NCI-H510A (cell line): ENCODE results near the gene PIAS3.
"Not testable (repeated sequence)": the region's sequence is repeated elsewhere in the genome, so short reads cannot be mapped to it uniquely, and the experiment has no call there.

Source experiments
- DNase-seq: peaks from one replicate; lab custom pipeline; 2025; lab: John Stamatoyannopoulos, UW

Gene PIAS3

GRCh38 chr1:145823565-145824498 is 35.0 kb downstream of the PIAS3 start, which contains the start of the genes POLR3C and RNF115:
POLR3C (plus strand) TSS chr1:145824200; CDS start chr1:145825777, 1,577 bp downstream.
RNF115 (minus strand) TSS chr1:145824095; CDS start chr1:145823873, 222 bp downstream.
- peak; percentile 94 for DNase-seq

GRCh38 chr1:145822779-145823331 is 36.0 kb downstream of the PIAS3 start:
- DNase-seq, result not testable (repeated sequence)

GRCh38 chr1:145818095-145818494 is 40.8 kb downstream of the PIAS3 start:
- DNase-seq, result not testable (repeated sequence)

GRCh38 chr1:145812977-145813810 is 45.7 kb downstream of the PIAS3 start:
- not testable (repeated sequence) for DNase-seq

GRCh38 chr1:145806844-145807243 is 52.0 kb downstream of the PIAS3 start:
- no peak for DNase-seq

- DNase-seq, result no peak
Observed at GRCh38 chr1:145806408-145806807, 52.5 kb downstream of the PIAS3 start.

- no peak for DNase-seq
Observed at GRCh38 chr1:145805057-145805456, 53.8 kb downstream of the PIAS3 start.

- DNase-seq, result no peak
Observed at GRCh38 chr1:145804235-145805045, 54.4 kb downstream of the PIAS3 start.

GRCh38 chr1:145799806-145800205 is 59.1 kb downstream of the PIAS3 start:
- DNase-seq, result no peak
